Left lung (tissue), 10 donors: Measurements from ENCODE around the gene THBD. TPM values are rescaled to one million over a fixed set of nuclear protein-coding genes. Genes with fewer than 3 reads are reported as not detected.

Experiments used
- ATAC-seq: fragments of 200-7000 bp; cut with Tn5 transposase; one replicate; pipeline ENCODE4 v1.9.1; 2020; ENCODE audit warnings: moderate library complexity
- DNase-seq, 4 donors: peaks; one replicate each; pipeline ENCODE4 v3.0.0-alpha.2; 2013 to 2020
- H3K27ac ChIP-seq, 2 donors: fragments of 200-600 bp; sonication (generic) in 1 of 2; one replicate each; pipeline versions ENCODE4 v1.5.0 to v1.8.0; 2020 to 2021
- H3K27me3 ChIP-seq, 2 donors: fragments of 200-600 bp; sonication (generic) in 1 of 2; one replicate each; pipeline versions ENCODE4 v1.5.0 to v1.8.0; 2020 to 2021
- H3K36me3 ChIP-seq, 2 donors: fragments of 200-600 bp; sonication (generic) in 1 of 2; one replicate each; pipeline versions ENCODE4 v1.5.0 to v1.8.0; 2020 to 2021
- H3K4me1 ChIP-seq, 2 donors: fragments of 200-600 bp; one replicate each; pipeline ENCODE4 v1.8.0; 2021
- H3K4me3 ChIP-seq, 2 donors: fragments of 200-600 bp; sonication (generic) in 1 of 2; one replicate each; pipeline versions ENCODE4 v1.5.0 to v1.8.0; 2020 to 2021; ENCODE audit warnings: mild to moderate bottlenecking in 1 of 2
- H3K9me3 ChIP-seq, 2 donors: fragments of 200-600 bp; sonication (generic) in 1 of 2; one replicate each; pipeline versions ENCODE4 v1.5.0 to v1.8.0; 2020 to 2021
- CTCF ChIP-seq, 2 donors: fragments of 200-600 bp; sonication (generic) in 1 of 2; IDR thresholded peaks; one replicate each; pipeline versions ENCODE4 v1.5.0 to v1.8.0; 2021; ENCODE audit warnings: antibody characterized with exemption in 2 of 2
- intact Hi-C, 2 donors: fragments of 100-400 bp; cut with DNase I; formaldehyde crosslinking; loops; one replicate each; pipeline versions ENCODE4 v1.11.2 to v1.14.2; 2022
- polyA plus RNA-seq, 6 donors: library from polyadenylated mRNA; unstranded; fragments of 120-200 nt; gene quantifications; one replicate each; pipeline ENCODE4 v1.2.1, GENCODE V29; 2013; ENCODE audit not compliant: insufficient read length in 6 of 6
- total RNA-seq, 2 donors: library from RNA; stranded (reverse); fragmentation: NEBNext Ultra II Directional; extraction: Animal tissue kit (Norgen Biotek cat#: 25700); gene quantifications; one replicate each; pipeline ENCODE4 v1.2.1, GENCODE V29; 2021
- donor health status: DM: no; HTN: yes; CAD: no.
- donor health status: DM: no; HTN: no; CAD: no.

THBD gene
- total and polyA plus RNA-seq, 8 donors: 27.3 to 77.4 (median 47.2) TPM

GRCh38 chr20:23046431-23046830, 3.0 kb downstream of the THBD start:
- TF ChIP-seq CTCF (IDR thresholded peaks at IDR 0.05): no peak
- peaks cover 12 to 56% of the 10 kb centered on the region in 2 donors for H3K27me3 ChIP-seq
- no peak for DNase-seq
- peak overlapping the region; percentile 51 to 53 for H3K4me3 ChIP-seq
- peaks cover 13 to 70% of the 10 kb centered on the region in 2 donors for H3K4me1 ChIP-seq
- ATAC-seq: no peak
- H3K9me3 ChIP-seq: no peaks in the 10 kb centered on the region
- H3K27ac ChIP-seq: peak overlapping the region in 1 of 2 donors; percentile 91
- intact Hi-C loops: loop anchor here in 1 of 2 donors (10.0 kb wide), 1 partner anchor 352 kb away; no protein-coding TSS in a partner anchor
- H3K36me3 ChIP-seq: peaks cover 0 to 9% of the 10 kb centered on the region in 2 donors

- Histone ChIP-seq H3K36me3 (peaks cover 0 to 9% of the 10 kb centered on the region in 2 donors), H3K27ac (no peak overlapping the region), H3K27me3 (peaks cover 11 to 42% of the 10 kb centered on the region in 2 donors), H3K4me3 (no peak overlapping the region), H3K4me1 (peaks cover 13 to 46% of the 10 kb centered on the region in 2 donors), H3K9me3 (no peaks in the 10 kb centered on the region)
- intact Hi-C loops: loop anchor here in 1 of 2 donors (10.0 kb wide), 1 partner anchor 349 kb away; no protein-coding TSS in a partner anchor
- DNase-seq (no peak), ATAC-seq (no peak)
- no peak for TF ChIP-seq CTCF (IDR thresholded peaks at IDR 0.05)
Measured at GRCh38 chr20:23043376-23043775, 6.1 kb downstream of the THBD start.

- ATAC-seq (no peak), DNase-seq (no peak)
- Histone ChIP-seq H3K36me3 (peaks cover 0 to 9% of the 10 kb centered on the region in 2 donors), H3K4me3 (no peak overlapping the region), H3K9me3 (no peaks in the 10 kb centered on the region), H3K4me1 (peaks cover 5 to 35% of the 10 kb centered on the region in 2 donors), H3K27me3 (peaks cover 2 to 42% of the 10 kb centered on the region in 2 donors), H3K27ac (no peak overlapping the region)
- intact Hi-C loops: loop anchor here in 1 of 2 donors (10.0 kb wide), 1 partner anchor 347 kb away; no protein-coding TSS in a partner anchor
- no peak for TF ChIP-seq CTCF (IDR thresholded peaks at IDR 0.05)
Measured at GRCh38 chr20:23042270-23042669, 7.2 kb downstream of the THBD start.

- no peak for ATAC-seq
- peaks cover 0 to 12% of the 10 kb centered on the region in 2 donors for H3K4me1 ChIP-seq
Measured at GRCh38 chr20:23039885-23040508, 9.5 kb downstream of the THBD start.

More at GRCh38 chr20:23039885-23040508, 9.5 kb downstream of the THBD start:
- intact Hi-C loops: loop anchor here in 1 of 2 donors (10.0 kb wide), 1 partner anchor 345 kb away; no protein-coding TSS in a partner anchor
- Histone ChIP-seq H3K36me3 (no peaks in the 10 kb centered on the region), H3K9me3 (no peaks in the 10 kb centered on the region), H3K4me3 (no peak overlapping the region), H3K27me3 (peaks cover 15 to 57% of the 10 kb centered on the region in 2 donors), H3K27ac (no peak overlapping the region)
- TF ChIP-seq CTCF (IDR thresholded peaks at IDR 0.05): no peak
- DNase-seq: no peak
